Effector memory CD8-positive, alpha-beta T cell (primary cell): ENCODE data around the gene HECW1.

Experiments used
- ATAC-seq: fragments of 150-1000 bp; cut with Tn5 transposase; replicated peaks from 2 replicates; pipeline ENCODE4 v1.10.0; 2021; ENCODE audit warnings: mild to moderate bottlenecking, moderate library complexity
- DNase-seq, 3 experiments: peaks; one replicate each; pipeline ENCODE4 v3.0.0; 2021
- H3K27ac Mint-ChIP-seq, 2 donors: one replicate each; pipeline ENCODE4 v1.8.0; 2022; ENCODE audit warnings: mild to moderate bottlenecking in 2 of 2, mixed read lengths in 2 of 2, moderate library complexity in 2 of 2
- H3K27me3 Mint-ChIP-seq, 2 donors: one replicate each; pipeline ENCODE4 v1.8.0; 2022; ENCODE audit warnings: mixed read lengths in 2 of 2
- H3K36me3 Mint-ChIP-seq: one replicate; pipeline ENCODE4 v1.8.0; 2022; ENCODE audit warnings: mild to moderate bottlenecking, moderate library complexity, mixed read lengths; ENCODE audit not compliant: insufficient read depth
- H3K4me1 Mint-ChIP-seq, 2 donors: one replicate each; pipeline ENCODE4 v1.8.0; 2022; ENCODE audit warnings: low read depth in 2 of 2, mixed read lengths in 2 of 2
- H3K4me3 Mint-ChIP-seq, 2 donors: one replicate each; pipeline ENCODE4 v1.8.0; 2022; ENCODE audit warnings: mild to moderate bottlenecking in 2 of 2, mixed read lengths in 2 of 2, moderate library complexity in 2 of 2
- H3K9me3 Mint-ChIP-seq, 2 donors: one replicate each; pipeline ENCODE4 v1.8.0; 2022; ENCODE audit warnings: mixed read lengths in 2 of 2

The HECW1 gene

GRCh38 chr7:43487731-43488073 is 375.3 kb downstream of the HECW1 start:
- Mint-ChIP-seq H3K4me3 (no peak overlapping the region), H3K4me1 (peaks cover 0 to 2% of the 10 kb centered on the region in 2 donors), H3K27me3 (peaks cover 0 to 13% of the 10 kb centered on the region in 2 donors), H3K9me3 (no peaks in the 10 kb centered on the region), H3K36me3 (no peaks in the 10 kb centered on the region), H3K27ac (peak overlapping the region in 1 of 2 donors; percentile 53)
- DNase-seq (no peak), ATAC-seq (no peak)

DNA sequence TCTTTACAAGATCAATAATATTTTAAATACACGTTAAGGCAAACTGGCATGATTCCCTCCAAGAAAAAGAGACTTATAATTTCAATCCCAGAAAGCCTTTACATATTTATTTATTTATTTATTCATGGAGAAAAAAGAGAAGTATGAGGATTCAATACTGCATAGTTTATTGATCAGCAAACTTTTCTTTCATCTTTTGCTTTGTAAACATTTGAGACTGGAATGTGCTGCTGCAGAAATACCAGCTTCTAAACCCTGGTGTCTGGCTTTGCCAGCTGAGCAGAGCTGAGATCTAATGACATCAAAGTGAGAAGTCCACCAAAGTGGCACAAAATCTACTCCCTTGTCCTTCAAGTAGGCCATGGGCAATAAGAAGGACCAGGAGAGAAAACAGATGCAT is 376.8 kb downstream of the HECW1 start:
- DNase-seq (no peak), ATAC-seq (no peak)
- H3K9me3 Mint-ChIP-seq: no peaks in the 10 kb centered on the region
- H3K36me3 Mint-ChIP-seq: no peaks in the 10 kb centered on the region
- H3K4me3 Mint-ChIP-seq: no peak overlapping the region
- H3K4me1 Mint-ChIP-seq: peaks cover 0 to 2% of the 10 kb centered on the region in 2 donors
- peaks cover 5 to 17% of the 10 kb centered on the region in 2 donors for H3K27me3 Mint-ChIP-seq
- no peak overlapping the region for H3K27ac Mint-ChIP-seq

DNA sequence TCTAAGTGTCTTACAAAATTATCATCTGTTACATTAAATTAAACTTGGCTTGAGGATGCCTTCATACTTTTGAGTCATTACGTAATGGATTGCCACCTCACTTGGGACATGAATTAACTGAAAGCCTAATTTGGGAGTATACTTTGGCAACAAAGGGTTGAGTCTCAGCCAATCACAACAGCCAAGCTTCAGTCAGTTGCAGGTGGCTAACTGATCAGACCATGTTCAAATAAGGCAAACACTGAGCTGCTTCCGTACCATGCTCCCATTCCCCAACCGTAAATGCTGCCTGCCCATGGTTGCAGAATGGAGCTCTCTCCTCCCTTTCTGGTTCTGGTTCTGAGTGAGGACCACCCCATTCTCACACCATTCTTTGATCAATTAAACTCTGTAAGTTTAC is 377.6 kb downstream of the HECW1 start:
- peaks cover 0 to 2% of the 10 kb centered on the region in 2 donors for H3K4me1 Mint-ChIP-seq
- ATAC-seq: no peak
- no peak overlapping the region for H3K27ac Mint-ChIP-seq

DNA sequence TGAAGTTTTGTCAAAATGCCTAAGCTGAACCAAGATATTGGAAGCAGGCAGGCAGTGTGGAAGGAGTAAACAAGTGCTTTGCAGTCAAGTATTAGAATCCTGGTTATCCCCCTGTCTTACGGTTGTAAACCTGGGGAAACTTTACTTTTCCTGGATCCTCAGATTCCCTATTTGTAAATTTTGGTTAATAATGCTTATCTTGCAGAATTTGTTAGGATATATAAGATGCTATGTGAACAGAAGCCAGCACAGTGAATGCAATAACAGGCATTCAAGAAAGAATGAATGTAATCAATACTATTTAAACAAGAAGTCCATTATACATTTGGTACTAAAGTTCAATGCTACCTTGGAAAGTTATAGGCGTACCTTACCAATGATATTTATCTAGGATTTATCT is 378.7 kb downstream of the HECW1 start:
- Mint-ChIP-seq H3K27me3 (peaks cover 12 to 22% of the 10 kb centered on the region in 2 donors), H3K27ac (no peak overlapping the region), H3K36me3 (no peaks in the 10 kb centered on the region), H3K9me3 (no peaks in the 10 kb centered on the region), H3K4me3 (no peak overlapping the region), H3K4me1 (peaks cover 0 to 2% of the 10 kb centered on the region in 2 donors)
- ATAC-seq (no peak), DNase-seq (no peak)

More for the DNA sequence above, 377.6 kb downstream of the HECW1 start:
- Mint-ChIP-seq H3K36me3 (no peaks in the 10 kb centered on the region), H3K9me3 (no peaks in the 10 kb centered on the region), H3K27me3 (peaks cover 7 to 22% of the 10 kb centered on the region in 2 donors), H3K4me3 (no peak overlapping the region)
- no peak for DNase-seq

DNA sequence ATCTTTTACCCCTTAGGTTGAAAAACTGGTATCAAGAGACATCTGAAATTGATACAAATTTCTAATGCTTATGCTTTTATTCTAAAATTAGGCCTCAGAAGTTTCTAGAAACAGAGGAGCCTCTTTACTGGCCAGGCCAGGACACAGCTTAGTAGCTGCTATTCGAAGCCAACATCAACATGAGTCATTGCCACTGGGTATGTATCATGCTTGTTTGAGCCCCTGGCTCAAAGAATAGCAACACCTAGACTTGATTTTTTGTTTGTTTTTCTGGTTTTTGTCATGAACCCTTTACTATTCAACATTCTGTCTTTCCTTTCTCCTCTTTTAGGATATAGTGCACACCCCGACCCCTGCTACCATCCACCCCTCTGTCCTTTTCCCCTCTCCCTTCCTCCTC is 379.5 kb downstream of the HECW1 start:
- Mint-ChIP-seq H3K4me1 (peaks cover 0 to 2% of the 10 kb centered on the region in 2 donors), H3K27me3 (peaks cover 12 to 27% of the 10 kb centered on the region in 2 donors), H3K9me3 (no peaks in the 10 kb centered on the region), H3K27ac (no peak overlapping the region), H3K36me3 (no peaks in the 10 kb centered on the region), H3K4me3 (no peak overlapping the region)
- ATAC-seq (no peak), DNase-seq (no peak)

DNA sequence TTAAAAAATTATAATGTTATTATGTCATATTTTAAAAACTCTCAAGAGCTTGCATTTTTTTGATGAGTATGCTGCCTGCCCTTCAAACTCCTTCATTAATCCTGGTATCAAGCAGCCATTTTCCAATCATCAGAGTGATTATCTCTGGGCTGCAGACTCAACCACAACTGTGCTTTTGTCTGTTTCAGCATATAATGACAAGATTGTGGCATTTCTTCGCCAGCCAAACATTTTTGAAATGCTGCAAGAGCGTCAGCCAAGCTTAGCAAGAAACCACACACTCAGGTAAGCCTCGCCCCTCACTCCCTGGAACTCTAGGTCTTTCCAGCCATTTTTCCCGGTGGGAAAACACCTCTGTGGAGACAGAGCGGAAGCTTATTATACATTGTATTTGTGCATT is 380.4 kb downstream of the HECW1 start:
- no peak overlapping the region for H3K27ac Mint-ChIP-seq

DNA sequence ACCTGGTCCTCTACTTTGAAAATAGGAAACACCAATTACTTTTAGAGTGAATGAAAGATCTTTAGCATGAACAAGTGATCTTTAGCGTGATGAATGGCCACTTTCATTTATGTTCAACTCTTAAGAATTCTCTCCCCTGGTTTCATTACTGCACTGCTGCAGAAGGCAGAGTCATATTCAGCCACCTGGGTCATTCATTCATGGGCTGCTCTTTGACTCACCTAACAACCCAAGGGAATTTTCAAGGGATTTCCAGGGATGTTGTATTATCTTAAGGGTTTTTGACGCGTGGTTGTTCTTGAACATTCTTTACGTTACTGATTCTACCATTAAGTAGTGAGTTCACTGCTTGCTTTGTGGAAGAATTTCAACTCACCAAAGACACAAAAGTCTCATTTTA is 383.1 kb downstream of the HECW1 start:
- no peaks in the 10 kb centered on the region for H3K9me3 Mint-ChIP-seq
- no peak for ATAC-seq
- H3K27ac Mint-ChIP-seq: no peak overlapping the region
- DNase-seq: no peak
- H3K36me3 Mint-ChIP-seq: no peaks in the 10 kb centered on the region
- no peaks in the 10 kb centered on the region for H3K4me1 Mint-ChIP-seq
- no peak overlapping the region for H3K4me3 Mint-ChIP-seq
- H3K27me3 Mint-ChIP-seq: peaks cover 12 to 46% of the 10 kb centered on the region in 2 donors

More for the DNA sequence above, 380.4 kb downstream of the HECW1 start:
- H3K9me3 Mint-ChIP-seq: no peaks in the 10 kb centered on the region
- ATAC-seq: no peak
- H3K36me3 Mint-ChIP-seq: no peaks in the 10 kb centered on the region
- no peak for DNase-seq
- H3K4me1 Mint-ChIP-seq: peaks cover 0 to 2% of the 10 kb centered on the region in 2 donors
- H3K4me3 Mint-ChIP-seq: no peak overlapping the region
- H3K27me3 Mint-ChIP-seq: peaks cover 12 to 36% of the 10 kb centered on the region in 2 donors

DNA sequence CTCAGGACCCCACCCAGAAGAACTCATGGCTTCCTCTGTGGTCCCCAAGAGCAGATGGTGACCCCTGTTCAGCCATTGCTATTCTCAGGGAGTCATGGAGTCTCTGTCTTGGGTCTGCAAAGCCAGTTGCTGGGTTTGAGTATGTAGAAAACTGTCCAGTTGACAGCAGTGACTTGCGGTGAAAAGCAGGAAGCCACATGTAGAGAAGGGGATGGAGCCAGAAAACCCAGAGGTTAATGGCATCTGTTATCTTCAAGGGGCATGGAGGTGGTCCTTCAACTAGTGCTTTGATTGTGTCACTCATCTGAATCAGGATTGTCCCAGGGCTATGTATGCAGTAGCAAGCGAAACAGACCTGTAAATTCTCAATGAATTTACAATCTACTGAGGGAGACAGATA is 384.1 kb downstream of the HECW1 start:
- H3K27ac Mint-ChIP-seq: no peak overlapping the region
- no peak for ATAC-seq
- no peaks in the 10 kb centered on the region for H3K36me3 Mint-ChIP-seq
- DNase-seq: no peak
- no peaks in the 10 kb centered on the region for H3K9me3 Mint-ChIP-seq
- no peak overlapping the region for H3K4me3 Mint-ChIP-seq
- H3K27me3 Mint-ChIP-seq: peaks cover 12 to 46% of the 10 kb centered on the region in 2 donors
- H3K4me1 Mint-ChIP-seq: no peaks in the 10 kb centered on the region

GRCh38 chr7:43501870-43502269 is 389.4 kb downstream of the HECW1 start:
- no peak overlapping the region for H3K4me3 Mint-ChIP-seq
- H3K9me3 Mint-ChIP-seq: no peaks in the 10 kb centered on the region
- no peaks in the 10 kb centered on the region for H3K36me3 Mint-ChIP-seq
- no peak for DNase-seq
- H3K4me1 Mint-ChIP-seq: no peaks in the 10 kb centered on the region
- H3K27ac Mint-ChIP-seq: no peak overlapping the region
- no peak for ATAC-seq
- peaks cover 0 to 23% of the 10 kb centered on the region in 2 donors for H3K27me3 Mint-ChIP-seq

DNA sequence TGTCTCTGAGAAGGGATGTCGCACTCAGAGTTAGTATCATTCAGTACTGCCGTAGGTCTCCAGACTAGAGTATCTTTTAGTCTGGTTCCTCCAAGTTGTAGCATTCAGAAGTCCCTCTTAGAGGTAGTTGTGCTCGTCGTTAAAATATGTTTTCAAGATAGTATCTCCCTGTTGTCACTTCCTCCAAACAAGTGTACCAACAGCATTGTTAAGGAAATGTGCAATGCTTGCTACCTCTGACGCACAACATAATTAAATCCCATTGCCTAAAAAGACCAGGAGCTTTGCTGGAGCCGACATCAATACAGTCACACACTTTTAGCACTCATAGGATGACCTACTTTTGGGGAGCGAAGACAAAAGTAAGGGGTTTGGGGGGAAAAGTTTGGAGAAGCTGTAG is 390.5 kb downstream of the HECW1 start:
- Mint-ChIP-seq H3K4me3 (no peak overlapping the region), H3K36me3 (no peaks in the 10 kb centered on the region), H3K27me3 (peaks cover 0 to 20% of the 10 kb centered on the region in 2 donors), H3K27ac (no peak overlapping the region), H3K4me1 (no peaks in the 10 kb centered on the region), H3K9me3 (no peaks in the 10 kb centered on the region)
- DNase-seq: no peak
- no peak for ATAC-seq

DNA sequence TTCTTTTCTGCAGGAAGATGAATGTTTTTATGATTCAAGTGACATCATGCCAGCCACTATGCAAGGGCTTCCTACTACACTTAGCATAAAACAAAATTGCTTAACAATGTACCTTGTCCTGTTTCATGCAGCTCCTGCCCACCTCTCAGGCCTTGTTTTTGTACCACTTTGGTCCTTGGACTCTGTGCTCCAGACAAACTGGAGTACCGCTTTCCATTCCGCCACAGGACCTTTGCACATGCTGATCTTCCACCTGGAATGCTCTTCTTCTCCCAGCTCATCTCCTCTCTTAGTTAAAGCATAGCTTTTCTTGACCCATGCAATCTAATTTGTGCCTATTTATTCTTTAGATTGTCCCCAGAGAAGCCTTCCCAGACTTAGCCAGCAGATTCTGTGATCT is 393.0 kb downstream of the HECW1 start:
- DNase-seq (no peak), ATAC-seq (no peak)
- no peaks in the 10 kb centered on the region for H3K9me3 Mint-ChIP-seq
- no peak overlapping the region for H3K4me3 Mint-ChIP-seq
- H3K36me3 Mint-ChIP-seq: no peaks in the 10 kb centered on the region
- H3K27ac Mint-ChIP-seq: no peak overlapping the region
- peaks cover 0 to 11% of the 10 kb centered on the region in 2 donors for H3K27me3 Mint-ChIP-seq
- no peaks in the 10 kb centered on the region for H3K4me1 Mint-ChIP-seq

DNA sequence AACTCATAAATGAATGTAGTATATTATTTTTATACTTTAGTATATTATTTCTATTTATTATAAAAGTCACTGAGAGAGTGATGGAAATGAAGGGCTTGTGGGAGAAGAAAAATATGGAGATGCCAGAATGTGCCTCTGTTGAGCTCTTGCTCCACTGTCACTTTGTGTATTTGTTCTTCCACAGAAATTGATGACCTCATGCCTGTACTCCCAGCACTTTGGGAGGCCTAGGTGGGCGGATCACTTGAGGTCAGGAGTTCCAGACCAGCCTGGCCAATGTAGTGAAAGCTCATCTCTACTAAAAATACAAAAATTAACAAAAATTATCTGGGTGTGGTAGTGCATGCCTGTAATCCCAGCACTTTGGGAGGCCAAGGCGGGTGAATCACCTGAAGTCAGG is 394.0 kb downstream of the HECW1 start:
- Mint-ChIP-seq H3K9me3 (no peaks in the 10 kb centered on the region), H3K4me3 (no peak overlapping the region), H3K4me1 (no peaks in the 10 kb centered on the region), H3K27me3 (peaks cover 0 to 15% of the 10 kb centered on the region in 2 donors), H3K27ac (no peak overlapping the region), H3K36me3 (no peaks in the 10 kb centered on the region)
- ATAC-seq (no peak), DNase-seq (no peak)

- Mint-ChIP-seq H3K4me1 (no peaks in the 10 kb centered on the region), H3K36me3 (no peaks in the 10 kb centered on the region), H3K9me3 (no peaks in the 10 kb centered on the region), H3K4me3 (no peak overlapping the region), H3K27ac (no peak overlapping the region), H3K27me3 (peaks cover 6 to 24% of the 10 kb centered on the region in 2 donors)
- ATAC-seq: no peak
- DNase-seq: no peak
Measured at GRCh38 chr7:43508461-43508860, 396.0 kb downstream of the HECW1 start.

GRCh38 chr7:43509906-43510305 is 397.5 kb downstream of the HECW1 start:
- Mint-ChIP-seq H3K27me3 (peaks cover 7 to 34% of the 10 kb centered on the region in 2 donors), H3K36me3 (no peaks in the 10 kb centered on the region), H3K27ac (no peak overlapping the region), H3K9me3 (no peaks in the 10 kb centered on the region), H3K4me3 (no peak overlapping the region), H3K4me1 (peaks cover 0 to 5% of the 10 kb centered on the region in 2 donors)
- no peak for DNase-seq
- no peak for ATAC-seq

DNA sequence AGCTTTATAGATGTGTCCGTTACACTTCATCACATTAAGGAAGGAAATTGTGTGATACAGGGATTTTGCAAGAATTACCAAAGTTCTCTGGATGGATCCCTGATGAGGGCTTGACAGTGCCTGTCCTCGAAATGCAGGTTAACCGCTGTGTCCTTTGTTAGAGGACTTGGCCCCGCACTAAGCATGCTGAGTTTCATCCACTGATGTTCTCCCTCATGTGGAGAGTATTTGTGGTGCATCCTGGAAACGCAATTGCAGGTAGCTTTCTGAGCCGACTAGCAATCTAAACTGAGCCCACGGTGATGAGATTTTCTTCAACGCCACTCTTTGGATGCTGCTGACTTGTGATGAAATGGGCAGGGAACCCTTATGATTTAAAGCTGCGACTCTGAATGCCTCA is 398.6 kb downstream of the HECW1 start:
- ATAC-seq: no peak
- no peaks in the 10 kb centered on the region for H3K36me3 Mint-ChIP-seq

More for the DNA sequence above, 398.6 kb downstream of the HECW1 start:
- peaks cover 7 to 34% of the 10 kb centered on the region in 2 donors for H3K27me3 Mint-ChIP-seq
- H3K9me3 Mint-ChIP-seq: no peaks in the 10 kb centered on the region
- DNase-seq: no peak
- no peak overlapping the region for H3K27ac Mint-ChIP-seq
- H3K4me3 Mint-ChIP-seq: no peak overlapping the region
- peaks cover 0 to 5% of the 10 kb centered on the region in 2 donors for H3K4me1 Mint-ChIP-seq
